Measurements from ENCODE around the gene GRID1.

The GRID1 gene

GRCh38 chr10:86410542-86411124, 44.0 kb upstream of the GRID1 start:
- H3K4me3 ChIP-seq (replicated peaks; ENCODE audit: low read depth, low read length) = no peak overlapping the region
- TF ChIP-seq CTCF (IDR thresholded peaks at IDR 0.05; ENCODE audit: low read length, missing control alignments) = no peak
- DNase-seq (ENCODE audit: low read depth) = peak; percentile 59

- DNase-seq (ENCODE audit: low read depth) = no peak
- no peak for TF ChIP-seq CTCF (IDR thresholded peaks at IDR 0.05; ENCODE audit: low read length, missing control alignments)
- no peak overlapping the region for H3K4me3 ChIP-seq (replicated peaks; ENCODE audit: low read depth, low read length)
Observed at GRCh38 chr10:86409183-86409582, 42.6 kb upstream of the GRID1 start.

- no peak for TF ChIP-seq CTCF (IDR thresholded peaks at IDR 0.05; ENCODE audit: low read length, missing control alignments)
- no peak overlapping the region for H3K4me3 ChIP-seq (replicated peaks; ENCODE audit: low read depth, low read length)
- DNase-seq (ENCODE audit: low read depth) = no peak
Observed at GRCh38 chr10:86403183-86403797, 36.7 kb upstream of the GRID1 start.

GRCh38 chr10:86402283-86402941, 35.8 kb upstream of the GRID1 start:
- no peak for DNase-seq (ENCODE audit: low read depth)
- no peak overlapping the region for H3K4me3 ChIP-seq (replicated peaks; ENCODE audit: low read depth, low read length)
- no peak for TF ChIP-seq CTCF (IDR thresholded peaks at IDR 0.05; ENCODE audit: low read length, missing control alignments)

GRCh38 chr10:86401588-86402282, 35.1 kb upstream of the GRID1 start:
- no peak for TF ChIP-seq CTCF (IDR thresholded peaks at IDR 0.05; ENCODE audit: low read length, missing control alignments)
- no peak for DNase-seq (ENCODE audit: low read depth)
- peak overlapping the region; percentile 62 for H3K4me3 ChIP-seq (replicated peaks; ENCODE audit: low read depth, low read length)

- TF ChIP-seq CTCF (IDR thresholded peaks at IDR 0.05; ENCODE audit: low read length, missing control alignments) = peak; percentile 7
- peak; percentile 34 for DNase-seq (ENCODE audit: low read depth)
- H3K4me3 ChIP-seq (replicated peaks; ENCODE audit: low read depth, low read length) = peak overlapping the region; percentile 62
Observed at GRCh38 chr10:86400705-86401587, 34.4 kb upstream of the GRID1 start.

Measured in fibroblast of pulmonary artery (primary cell).